Activated CD4-positive, alpha-beta T cell treated with anti-CD3 and anti-CD28 coated beads, Interleukin-2, amount 10 ng/mL, durations not matched to agents 7 days and 5 days (primary cell): ENCODE data around the gene MROH9. TPM values are rescaled to one million over a fixed set of nuclear protein-coding genes. Genes with fewer than 3 reads are reported as not detected.

Experiments
- CTCF ChIA-PET: fragments of 350-600 bp; sonication (Branson Sonifier 250); formaldehyde crosslinking; loops from one replicate; lab custom pipeline; 2021; ENCODE audit warnings: antibody characterized with exemption; lab: Charles Lee
- POLR2A ChIA-PET: fragments of 350-600 bp; sonication (Branson Sonifier 250); formaldehyde crosslinking; loops from one replicate; lab custom pipeline; 2021; ENCODE audit warnings: antibody characterized with exemption; lab: Charles Lee
- DNase-seq: peaks from one replicate; pipeline ENCODE4 v3.0.0-alpha.2; 2020
- H3K27ac Mint-ChIP-seq: one replicate; pipeline ENCODE4 v1.8.0; 2021; ENCODE audit warnings: mild to moderate bottlenecking, moderate library complexity, mixed read lengths
- H3K27me3 Mint-ChIP-seq: one replicate; pipeline ENCODE4 v1.8.0; 2021; ENCODE audit warnings: mixed read lengths
- H3K36me3 Mint-ChIP-seq: one replicate; pipeline ENCODE4 v1.8.0; 2021; ENCODE audit warnings: low read depth, mixed read lengths
- H3K4me1 Mint-ChIP-seq: one replicate; pipeline ENCODE4 v1.8.0; 2021; ENCODE audit warnings: mixed read lengths
- H3K4me3 Mint-ChIP-seq: one replicate; pipeline ENCODE4 v1.8.0; 2021; ENCODE audit warnings: mild to moderate bottlenecking, moderate library complexity, mixed read lengths
- H3K9me3 Mint-ChIP-seq: one replicate; pipeline ENCODE4 v1.8.0; 2021; ENCODE audit warnings: mixed read lengths
- total RNA-seq, 2 experiments: library from RNA; stranded (reverse); gene quantifications; one replicate each; pipeline ENCODE4 v1.2.3, GENCODE V29; 2021

The MROH9 gene
- total RNA-seq, 2 experiments from 2014 or later = not detected

DNA sequence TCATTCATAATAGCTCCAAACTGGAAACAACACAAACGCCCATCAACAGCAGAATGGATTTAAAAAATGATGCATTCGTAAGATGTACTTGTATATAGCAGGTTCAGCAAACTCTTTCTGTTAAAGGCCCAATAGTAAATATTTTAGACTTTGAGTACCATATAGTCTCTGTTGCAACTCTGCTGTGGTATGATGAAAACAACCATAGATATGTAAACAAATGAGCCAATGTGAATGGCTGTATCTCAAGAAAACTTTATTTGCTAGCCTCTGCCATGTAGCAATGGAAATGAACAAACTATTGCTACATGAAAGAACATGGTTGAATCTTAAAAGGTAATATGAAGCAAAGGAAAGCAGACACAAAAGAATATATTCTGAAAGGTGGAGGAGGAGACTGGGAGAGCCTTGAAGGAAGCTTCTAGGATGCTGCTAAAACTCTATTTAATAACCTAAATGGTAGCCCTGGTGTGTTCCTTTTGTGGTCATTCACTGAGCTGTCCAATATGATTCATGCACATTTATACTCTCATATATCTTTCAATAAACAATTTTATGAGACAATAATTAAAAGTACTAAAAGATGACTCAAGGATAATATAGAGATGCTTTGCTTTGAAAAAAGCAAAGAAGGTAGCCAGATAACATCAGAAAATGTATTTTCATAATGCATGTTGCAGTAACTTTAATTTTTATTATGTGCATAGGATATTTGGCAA, 126.2 kb downstream of the MROH9 start:
- ChIA-PET CTCF (no interaction called here), POLR2A (no interaction called here)
- Mint-ChIP-seq H3K9me3 (no peaks in the 10 kb centered on the region), H3K4me1 (no peaks in the 10 kb centered on the region), H3K36me3 (no peaks in the 10 kb centered on the region), H3K27ac (no peak overlapping the region), H3K27me3 (no peaks in the 10 kb centered on the region), H3K4me3 (no peak overlapping the region)
- DNase-seq = no peak

DNA sequence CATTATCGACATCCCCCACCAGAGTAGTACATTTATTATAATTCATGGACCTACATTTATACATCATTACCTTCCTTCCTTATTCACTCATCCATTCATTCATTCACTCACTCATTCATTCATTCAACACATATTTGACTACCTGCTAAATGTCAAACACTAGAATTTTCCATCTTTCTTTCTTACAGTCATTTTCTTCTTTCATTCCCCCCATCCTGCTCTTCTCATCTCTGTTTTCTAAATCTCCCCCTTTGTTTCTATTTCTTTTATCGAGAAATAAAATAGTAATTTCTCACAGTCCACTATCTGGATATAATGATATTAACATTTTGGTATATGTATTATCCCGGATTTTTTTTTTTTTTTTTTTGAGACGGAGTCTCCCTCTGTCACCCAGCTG, 127.6 kb downstream of the MROH9 start:
- no peaks in the 10 kb centered on the region for H3K36me3 Mint-ChIP-seq
- ChIA-PET POLR2A (no interaction called here), CTCF (no interaction called here)
- no peaks in the 10 kb centered on the region for H3K27me3 Mint-ChIP-seq
- no peak for DNase-seq
- H3K4me3 Mint-ChIP-seq = no peak overlapping the region
- no peak overlapping the region for H3K27ac Mint-ChIP-seq
- no peaks in the 10 kb centered on the region for H3K4me1 Mint-ChIP-seq
- H3K9me3 Mint-ChIP-seq = no peaks in the 10 kb centered on the region

DNA sequence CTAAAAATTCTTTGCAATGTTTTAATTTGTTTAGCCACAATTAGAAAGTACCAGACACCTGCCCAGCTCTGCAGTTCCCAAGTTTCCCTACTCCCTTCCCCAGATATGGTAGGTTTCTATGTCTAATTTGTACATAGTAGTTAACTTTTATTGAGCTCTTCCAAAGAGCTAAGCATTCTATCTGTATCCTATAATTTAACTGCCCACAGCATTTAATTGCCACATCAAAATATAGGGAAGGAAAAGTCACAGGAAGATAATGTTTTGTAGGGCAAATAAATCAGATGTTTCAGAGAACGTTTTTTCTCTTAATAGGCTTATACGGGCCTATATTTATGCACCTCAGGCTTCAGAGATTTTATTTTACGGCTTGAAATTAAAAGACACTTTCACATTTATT, 139.7 kb downstream of the MROH9 start:
- H3K9me3 Mint-ChIP-seq = no peaks in the 10 kb centered on the region
- no peak overlapping the region for H3K27ac Mint-ChIP-seq
- no peaks in the 10 kb centered on the region for H3K36me3 Mint-ChIP-seq
- H3K27me3 Mint-ChIP-seq = no peaks in the 10 kb centered on the region
- CTCF ChIA-PET = no interaction called here
- no peak for DNase-seq
- POLR2A ChIA-PET = no interaction called here
- no peak overlapping the region for H3K4me3 Mint-ChIP-seq
- no peaks in the 10 kb centered on the region for H3K4me1 Mint-ChIP-seq

DNA sequence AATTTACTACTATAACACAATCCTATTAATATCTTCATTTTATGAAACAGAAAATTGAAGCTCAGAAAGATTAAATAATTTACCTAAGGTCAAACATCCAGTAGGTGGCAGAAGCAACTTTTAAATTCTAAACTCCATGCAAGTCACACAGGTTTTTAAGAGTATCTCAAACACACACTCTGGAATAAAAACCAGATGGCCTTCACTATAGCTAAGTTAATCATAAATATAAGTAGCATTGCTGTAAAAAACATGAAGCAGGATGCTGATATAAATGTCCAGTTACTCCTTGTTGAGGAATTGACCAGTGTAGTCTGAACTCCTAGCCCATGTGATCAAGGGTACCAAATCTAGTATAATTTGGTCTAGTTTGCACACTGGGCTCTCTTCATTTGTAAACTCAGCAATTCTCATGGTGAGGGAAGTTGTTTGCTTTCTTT, 146.0 kb downstream of the MROH9 start:
- Mint-ChIP-seq H3K27ac (no peak overlapping the region), H3K27me3 (peaks cover 5% of the 10 kb centered on the region), H3K4me3 (no peak overlapping the region), H3K4me1 (no peaks in the 10 kb centered on the region), H3K36me3 (no peaks in the 10 kb centered on the region), H3K9me3 (no peaks in the 10 kb centered on the region)
- DNase-seq = no peak
- ChIA-PET CTCF (interaction anchor here (0.7 kb wide), 1 partner anchor 111 kb away, joined by 3 read pairs; no protein-coding TSS in a partner anchor), POLR2A (no interaction called here)

DNA sequence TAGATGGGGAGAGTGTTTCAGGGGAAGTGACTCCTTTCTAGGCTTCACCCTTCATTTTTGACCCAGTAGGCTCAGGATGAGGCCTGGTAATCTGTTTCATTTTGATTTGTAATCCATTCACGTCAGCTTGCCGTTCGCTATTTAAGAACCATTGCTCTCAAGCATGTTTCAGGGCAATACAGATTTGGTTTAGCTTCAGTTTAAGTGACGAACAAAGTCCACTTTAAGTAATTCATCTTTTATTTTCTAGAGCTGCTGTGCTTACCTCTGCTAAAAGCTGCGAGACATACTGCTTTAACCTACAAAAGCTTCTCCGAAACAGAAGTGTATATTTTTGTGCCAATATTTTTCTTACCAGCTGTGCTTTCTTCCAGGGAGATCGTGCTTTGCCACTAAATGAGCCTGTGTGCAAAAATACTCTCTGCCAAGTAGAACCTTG, 146.4 kb downstream of the MROH9 start:
- Mint-ChIP-seq H3K4me3 (no peak overlapping the region), H3K4me1 (no peaks in the 10 kb centered on the region), H3K36me3 (no peaks in the 10 kb centered on the region), H3K9me3 (no peaks in the 10 kb centered on the region), H3K27ac (no peak overlapping the region), H3K27me3 (peaks cover 5% of the 10 kb centered on the region)
- ChIA-PET POLR2A (no interaction called here), CTCF (no interaction called here)
- no peak for DNase-seq

DNA sequence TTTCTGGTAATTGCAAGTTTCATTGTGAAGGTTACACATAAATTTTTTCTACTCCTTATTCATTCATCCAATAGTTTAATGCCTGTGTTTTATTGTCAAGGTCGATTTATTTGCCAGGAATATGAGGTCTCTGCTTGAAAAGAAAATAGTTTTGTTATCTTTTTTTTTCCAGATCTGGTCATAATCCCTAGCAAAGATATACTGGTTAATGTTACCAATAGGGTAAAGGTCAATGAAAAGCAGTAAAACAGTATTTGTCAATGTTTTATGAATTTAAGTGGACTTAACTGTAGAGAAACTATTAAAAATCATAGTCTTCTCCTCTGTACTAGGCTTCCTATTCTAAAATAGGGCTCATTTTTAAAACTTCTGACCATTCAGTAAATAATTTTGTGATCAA, 147.3 kb downstream of the MROH9 start:
- no peaks in the 10 kb centered on the region for H3K4me1 Mint-ChIP-seq
- no peak for DNase-seq
- POLR2A ChIA-PET = no interaction called here
- CTCF ChIA-PET = no interaction called here
- no peak overlapping the region for H3K4me3 Mint-ChIP-seq
- H3K36me3 Mint-ChIP-seq = no peaks in the 10 kb centered on the region
- no peak overlapping the region for H3K27ac Mint-ChIP-seq
- peaks cover 5% of the 10 kb centered on the region for H3K27me3 Mint-ChIP-seq
- H3K9me3 Mint-ChIP-seq = no peaks in the 10 kb centered on the region

DNA sequence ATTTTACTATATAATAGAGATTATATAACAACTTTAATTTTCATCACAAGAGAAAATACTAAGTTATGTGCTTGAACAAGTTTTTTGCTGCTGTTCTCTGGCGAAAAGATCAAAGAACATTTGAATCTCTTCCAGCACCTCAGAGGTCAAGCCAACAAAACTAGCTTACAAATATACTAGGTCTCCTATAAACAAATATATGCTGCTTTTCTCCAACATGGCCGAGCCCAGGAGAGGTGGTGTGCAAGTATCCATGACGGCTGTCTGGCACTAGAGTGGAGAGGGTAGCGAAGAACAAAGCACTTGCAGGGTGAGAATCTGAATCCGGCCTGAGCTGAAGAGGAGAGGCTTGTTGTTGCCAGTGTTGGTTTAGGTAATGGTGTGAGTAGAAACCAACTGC, 147.9 kb downstream of the MROH9 start:
- peaks cover 5% of the 10 kb centered on the region for H3K27me3 Mint-ChIP-seq
- H3K4me3 Mint-ChIP-seq = no peak overlapping the region
- no peaks in the 10 kb centered on the region for H3K36me3 Mint-ChIP-seq
- ChIA-PET CTCF (no interaction called here), POLR2A (no interaction called here)
- H3K27ac Mint-ChIP-seq = no peak overlapping the region
- DNase-seq = no peak
- H3K4me1 Mint-ChIP-seq = no peaks in the 10 kb centered on the region
- H3K9me3 Mint-ChIP-seq = no peaks in the 10 kb centered on the region

DNA sequence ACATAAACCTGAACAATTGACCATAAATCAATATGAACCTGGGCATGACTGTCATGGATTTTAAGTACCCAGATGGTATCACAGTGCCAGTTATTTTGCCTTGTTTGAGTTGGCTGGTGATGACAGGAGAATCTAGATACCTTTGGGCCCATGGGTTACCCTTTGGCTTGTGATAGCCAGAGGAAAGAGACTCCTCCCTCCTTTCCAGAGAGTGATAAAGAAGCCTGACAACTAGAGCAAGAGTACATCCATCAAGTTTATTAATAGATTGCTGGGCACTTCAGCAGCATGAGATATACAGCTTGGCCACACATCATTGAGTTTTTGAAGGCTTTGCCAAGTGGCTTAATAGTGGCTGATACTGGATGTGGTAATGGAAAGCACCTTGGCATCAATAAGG, 148.8 kb downstream of the MROH9 start:
- Mint-ChIP-seq H3K9me3 (no peaks in the 10 kb centered on the region), H3K4me3 (no peak overlapping the region), H3K4me1 (no peaks in the 10 kb centered on the region), H3K36me3 (no peaks in the 10 kb centered on the region), H3K27me3 (peaks cover 5% of the 10 kb centered on the region), H3K27ac (no peak overlapping the region)
- DNase-seq = no peak
- POLR2A ChIA-PET = no interaction called here
- CTCF ChIA-PET = no interaction called here

DNA sequence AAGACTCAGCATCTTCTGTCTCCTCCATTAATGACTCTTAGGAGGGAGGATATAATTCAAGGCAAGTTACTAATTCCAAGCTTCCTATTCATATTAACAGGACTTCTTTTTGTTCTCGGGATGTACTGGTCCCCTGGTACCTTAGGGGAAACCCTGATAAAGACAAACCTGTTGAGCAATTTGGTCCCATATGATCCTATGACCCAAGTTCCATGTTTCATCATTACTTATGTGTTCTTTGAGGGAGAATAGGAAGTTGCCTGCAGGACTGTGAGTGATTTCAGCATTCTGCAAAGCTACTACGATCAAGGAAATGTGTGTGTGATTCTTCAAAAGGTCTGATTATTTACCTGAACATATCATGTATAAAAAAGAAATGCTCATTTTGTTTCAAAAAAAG, 149.5 kb downstream of the MROH9 start:
- H3K27ac Mint-ChIP-seq = no peak overlapping the region
- ChIA-PET POLR2A (no interaction called here), CTCF (no interaction called here)
- H3K9me3 Mint-ChIP-seq = no peaks in the 10 kb centered on the region
- peaks cover 5% of the 10 kb centered on the region for H3K27me3 Mint-ChIP-seq
- H3K4me3 Mint-ChIP-seq = no peak overlapping the region
- no peaks in the 10 kb centered on the region for H3K4me1 Mint-ChIP-seq
- no peaks in the 10 kb centered on the region for H3K36me3 Mint-ChIP-seq
- DNase-seq = no peak

DNA sequence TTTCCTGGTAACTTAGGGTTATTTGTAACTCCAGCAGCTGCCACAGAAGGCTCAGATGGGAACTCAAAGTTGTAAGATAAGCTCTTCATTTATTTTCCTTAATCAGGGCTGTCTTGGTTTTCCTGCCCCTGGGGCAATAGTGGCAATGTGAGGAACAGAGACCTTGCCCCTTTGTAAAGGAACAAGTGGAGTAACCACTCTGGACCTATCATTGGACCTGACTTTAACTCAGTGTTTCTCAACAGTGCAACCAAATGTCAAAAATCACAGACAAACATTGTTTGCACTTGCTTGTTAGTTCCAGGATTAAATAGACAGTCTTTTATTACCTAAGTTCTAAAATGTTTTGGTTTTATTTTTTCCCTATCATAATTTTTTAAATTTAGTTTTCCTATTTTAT, 152.6 kb downstream of the MROH9 start:
- peaks cover 5% of the 10 kb centered on the region for H3K27me3 Mint-ChIP-seq

DNA sequence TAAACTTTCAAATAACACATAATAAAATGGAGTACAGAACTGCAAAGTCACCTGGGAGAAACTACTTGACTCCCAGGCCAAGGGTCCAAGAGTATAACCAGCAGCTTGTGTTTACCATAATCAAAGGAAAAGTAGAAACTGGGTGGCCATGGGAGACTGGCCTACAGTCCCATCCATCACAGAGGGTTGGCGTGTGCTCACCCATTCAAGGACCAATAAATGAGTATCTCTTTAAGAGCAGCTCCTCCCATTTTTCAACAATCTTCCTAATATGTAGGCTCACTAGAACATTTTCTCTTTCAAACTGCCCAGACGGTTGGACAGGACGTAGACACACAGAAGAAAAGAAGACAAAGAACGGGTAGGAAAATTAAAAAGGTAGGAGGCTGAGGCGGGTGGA, 155.3 kb downstream of the MROH9 start, which contains the start of gene FMO3:
Gene FMO3, plus strand, starts transcription at position 302 of the 400 bp plus-strand sequence. CDS start 1,754 bp downstream, outside the sequence.
- Mint-ChIP-seq H3K27ac (no peak within 1 kb of the TSS), H3K9me3 (no peaks in the 10 kb centered on the region), H3K4me3 (no peak within 1 kb of the TSS), H3K27me3 (peaks cover 2% of the 10 kb centered on the region), H3K4me1 (no peaks in the 10 kb centered on the region), H3K36me3 (no peaks in the 10 kb centered on the region)
- ChIA-PET POLR2A (no interaction called here), CTCF (no interaction called here)
- DNase-seq = no peak

More for the DNA sequence above, 152.6 kb downstream of the MROH9 start:
- DNase-seq = no peak
- Mint-ChIP-seq H3K27ac (no peak overlapping the region), H3K36me3 (no peaks in the 10 kb centered on the region), H3K9me3 (no peaks in the 10 kb centered on the region), H3K4me3 (no peak overlapping the region), H3K4me1 (no peaks in the 10 kb centered on the region)
- POLR2A ChIA-PET = no interaction called here
- CTCF ChIA-PET = no interaction called here

DNA sequence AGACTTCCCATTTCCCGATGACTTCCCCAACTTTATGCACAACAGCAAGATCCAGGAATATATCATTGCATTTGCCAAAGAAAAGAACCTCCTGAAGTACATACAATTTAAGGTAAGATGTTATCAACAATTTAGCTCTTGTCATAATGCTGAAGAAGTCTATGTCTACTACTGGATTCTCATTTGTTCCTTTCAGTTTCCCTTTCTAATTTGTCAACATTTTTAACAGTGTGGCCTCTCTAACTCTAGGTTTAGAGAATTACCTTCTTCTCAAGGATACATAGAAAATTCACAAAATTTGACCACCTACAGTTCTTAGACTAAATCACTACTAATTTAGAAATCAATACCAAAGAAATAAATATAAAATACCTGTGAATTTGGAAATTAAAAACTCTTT, 168.5 kb downstream of the MROH9 start:
- Mint-ChIP-seq H3K27me3 (peaks cover 2% of the 10 kb centered on the region), H3K4me3 (no peak overlapping the region), H3K9me3 (no peaks in the 10 kb centered on the region), H3K4me1 (no peaks in the 10 kb centered on the region), H3K36me3 (no peaks in the 10 kb centered on the region), H3K27ac (no peak overlapping the region)
- CTCF ChIA-PET = no interaction called here
- POLR2A ChIA-PET = no interaction called here
- DNase-seq = no peak

DNA sequence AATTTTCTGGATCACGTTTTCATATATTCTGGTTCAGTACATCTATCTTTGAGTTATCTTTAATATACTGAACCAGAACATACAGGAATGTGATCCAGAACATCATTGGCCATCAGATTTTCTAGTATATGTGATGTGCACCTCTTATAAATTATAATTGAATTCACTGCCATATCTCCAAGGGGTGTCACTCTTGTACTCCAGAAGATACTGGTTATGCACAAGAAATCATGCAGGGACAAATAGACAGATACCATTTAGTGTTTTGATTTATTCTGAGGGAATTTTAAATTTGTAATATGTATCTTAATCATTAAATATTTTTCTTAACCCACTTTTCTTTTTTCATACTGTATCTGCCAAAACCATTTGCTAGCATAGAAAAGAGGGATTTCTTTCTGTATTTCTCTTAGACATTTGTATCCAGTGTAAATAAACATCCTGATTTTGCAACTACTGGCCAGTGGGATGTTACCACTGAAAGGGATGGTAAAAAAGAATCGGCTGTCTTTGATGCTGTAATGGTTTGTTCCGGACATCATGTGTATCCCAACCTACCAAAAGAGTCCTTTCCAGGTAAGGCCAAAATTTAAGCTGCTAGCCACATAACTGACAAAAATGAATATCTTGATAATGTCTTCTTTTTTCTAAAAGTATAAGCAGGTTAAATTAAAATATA, 172.1 kb downstream of the MROH9 start:
- DNase-seq = no peak
- ChIA-PET CTCF (no interaction called here), POLR2A (no interaction called here)
- Mint-ChIP-seq H3K27ac (no peak overlapping the region), H3K27me3 (peaks cover 2% of the 10 kb centered on the region), H3K4me3 (no peak overlapping the region), H3K36me3 (no peaks in the 10 kb centered on the region), H3K9me3 (no peaks in the 10 kb centered on the region), H3K4me1 (no peaks in the 10 kb centered on the region)
